Thyroid gland (tissue), 4 donors: Measurements from ENCODE around the gene ELFN2.

ENCODE experiments used
- POLR2A ChIP-seq, 2 donors: fragments of 450-650 bp; IDR thresholded peaks; one replicate each; pipeline ENCODE4 v1.6.1; 2017; ENCODE audit warnings: antibody characterized with exemption in 2 of 2, mild to moderate bottlenecking in 2 of 2, moderate library complexity in 1 of 2
- TF ChIP-seq, protein P1 (sequence below), 6 experiments: fragments of 200-600 bp in 3 of 6; fragments of 450-650 bp in 3 of 6; sonication (generic) in 3 of 6; IDR thresholded peaks; one replicate each; pipeline ENCODE4 v1.5.1; 2016 to 2019; ENCODE audit warnings: antibody characterized with exemption in 6 of 6, mild to moderate bottlenecking in 2 of 6, inconsistent platforms in 1 of 6, moderate library complexity in 1 of 6

DNA sequence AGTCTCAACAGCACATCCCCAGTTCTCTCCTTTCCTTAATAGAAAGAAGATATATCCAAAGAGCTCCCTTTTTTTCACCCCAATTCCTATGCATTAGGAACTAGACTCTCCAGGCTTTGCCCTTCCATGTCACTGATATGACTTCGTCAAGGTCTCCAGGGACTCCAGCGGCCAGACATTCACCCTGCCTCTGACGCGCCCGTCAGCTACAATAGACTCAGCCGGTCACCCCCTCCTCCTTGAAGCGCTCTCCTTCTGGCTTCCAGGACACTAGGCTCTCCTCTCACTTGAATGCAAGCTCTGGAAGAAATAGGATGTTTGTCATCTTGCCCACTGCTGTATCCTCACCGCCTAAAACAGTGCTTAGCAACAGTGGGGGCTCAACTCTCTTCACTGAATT lies 14.9 kb upstream of the ELFN2 start:
- TF ChIP-seq, protein P1, sequence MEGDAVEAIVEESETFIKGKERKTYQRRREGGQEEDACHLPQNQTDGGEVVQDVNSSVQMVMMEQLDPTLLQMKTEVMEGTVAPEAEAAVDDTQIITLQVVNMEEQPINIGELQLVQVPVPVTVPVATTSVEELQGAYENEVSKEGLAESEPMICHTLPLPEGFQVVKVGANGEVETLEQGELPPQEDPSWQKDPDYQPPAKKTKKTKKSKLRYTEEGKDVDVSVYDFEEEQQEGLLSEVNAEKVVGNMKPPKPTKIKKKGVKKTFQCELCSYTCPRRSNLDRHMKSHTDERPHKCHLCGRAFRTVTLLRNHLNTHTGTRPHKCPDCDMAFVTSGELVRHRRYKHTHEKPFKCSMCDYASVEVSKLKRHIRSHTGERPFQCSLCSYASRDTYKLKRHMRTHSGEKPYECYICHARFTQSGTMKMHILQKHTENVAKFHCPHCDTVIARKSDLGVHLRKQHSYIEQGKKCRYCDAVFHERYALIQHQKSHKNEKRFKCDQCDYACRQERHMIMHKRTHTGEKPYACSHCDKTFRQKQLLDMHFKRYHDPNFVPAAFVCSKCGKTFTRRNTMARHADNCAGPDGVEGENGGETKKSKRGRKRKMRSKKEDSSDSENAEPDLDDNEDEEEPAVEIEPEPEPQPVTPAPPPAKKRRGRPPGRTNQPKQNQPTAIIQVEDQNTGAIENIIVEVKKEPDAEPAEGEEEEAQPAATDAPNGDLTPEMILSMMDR (IDR thresholded peaks at IDR 0.05) = no peak
- no peak for TF ChIP-seq POLR2A (IDR thresholded peaks at IDR 0.05)
